ENCODE measurements around the gene ORM1.
A peak's percentile ranks its signal among the peaks of the same experiment; 100 is the strongest.

ORM1 gene

DNA sequence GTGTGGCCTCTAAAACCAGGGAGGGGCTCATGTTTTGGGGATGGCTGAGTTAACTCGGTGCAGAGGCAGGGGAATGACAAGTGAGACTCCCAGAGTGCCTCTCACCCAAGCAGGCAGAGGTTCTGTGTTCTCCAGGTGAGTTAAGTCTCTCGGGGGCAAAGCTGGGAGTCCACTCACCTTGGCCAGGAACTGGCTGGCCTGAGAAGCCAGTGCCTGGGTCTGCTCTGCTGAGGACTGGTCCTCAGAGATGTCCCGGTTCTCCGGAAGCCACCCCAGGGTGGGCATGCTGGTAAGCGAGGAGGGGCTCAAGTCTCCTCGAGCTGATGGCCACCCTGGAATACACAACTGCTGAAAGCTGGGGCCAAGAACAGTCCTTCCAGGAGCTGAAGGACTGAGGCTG is 44.5 kb downstream of the ORM1 start:
- Histone ChIP-seq H3K9me2 (ENCODE audit: low read depth, low read length) (no peaks in the 10 kb centered on the region), H3F3A (ENCODE audit: insufficient read depth, low read length) (peaks cover 4% of the 10 kb centered on the region; the same call in 1 of the 2 replicates), H2AFZ (ENCODE audit: low read length) (no peak overlapping the region), H3K9me3 (ENCODE audit: low read length) (no peaks in the 10 kb centered on the region), H3K27me3 (ENCODE audit: insufficient read depth, low read length) (no peaks in the 10 kb centered on the region), H4K20me1 (ENCODE audit: insufficient read depth, low read length) (no peaks in the 10 kb centered on the region), H3K79me2 (ENCODE audit: insufficient read depth, low read length) (no peaks in the 10 kb centered on the region), H3K4me3 (ENCODE audit: low read depth, low read length, poor library complexity, severe bottlenecking) (peak overlapping the region; percentile 32), H3K4me2 (ENCODE audit: low read length) (peak overlapping the region; percentile 53), H3K36me3 (ENCODE audit: insufficient read depth, low read length) (peaks cover 68% of the 10 kb centered on the region), H3K9ac (ENCODE audit: low read length) (peak overlapping the region; percentile 62), H3K27ac (ENCODE audit: low read depth, low read length, poor library complexity, severe bottlenecking) (peak overlapping the region; percentile 97), H3K4me1 (ENCODE audit: insufficient read depth, low read length, severe bottlenecking) (peaks cover 77% of the 10 kb centered on the region)
- no peak for TF ChIP-seq EZH2 (IDR thresholded peaks at IDR 0.05; ENCODE audit: borderline replicate concordance, low read length)
- TF ChIP-seq, protein P1, sequence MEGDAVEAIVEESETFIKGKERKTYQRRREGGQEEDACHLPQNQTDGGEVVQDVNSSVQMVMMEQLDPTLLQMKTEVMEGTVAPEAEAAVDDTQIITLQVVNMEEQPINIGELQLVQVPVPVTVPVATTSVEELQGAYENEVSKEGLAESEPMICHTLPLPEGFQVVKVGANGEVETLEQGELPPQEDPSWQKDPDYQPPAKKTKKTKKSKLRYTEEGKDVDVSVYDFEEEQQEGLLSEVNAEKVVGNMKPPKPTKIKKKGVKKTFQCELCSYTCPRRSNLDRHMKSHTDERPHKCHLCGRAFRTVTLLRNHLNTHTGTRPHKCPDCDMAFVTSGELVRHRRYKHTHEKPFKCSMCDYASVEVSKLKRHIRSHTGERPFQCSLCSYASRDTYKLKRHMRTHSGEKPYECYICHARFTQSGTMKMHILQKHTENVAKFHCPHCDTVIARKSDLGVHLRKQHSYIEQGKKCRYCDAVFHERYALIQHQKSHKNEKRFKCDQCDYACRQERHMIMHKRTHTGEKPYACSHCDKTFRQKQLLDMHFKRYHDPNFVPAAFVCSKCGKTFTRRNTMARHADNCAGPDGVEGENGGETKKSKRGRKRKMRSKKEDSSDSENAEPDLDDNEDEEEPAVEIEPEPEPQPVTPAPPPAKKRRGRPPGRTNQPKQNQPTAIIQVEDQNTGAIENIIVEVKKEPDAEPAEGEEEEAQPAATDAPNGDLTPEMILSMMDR (IDR thresholded peaks at IDR 0.05; ENCODE audit: low read length), result no peak

DNA sequence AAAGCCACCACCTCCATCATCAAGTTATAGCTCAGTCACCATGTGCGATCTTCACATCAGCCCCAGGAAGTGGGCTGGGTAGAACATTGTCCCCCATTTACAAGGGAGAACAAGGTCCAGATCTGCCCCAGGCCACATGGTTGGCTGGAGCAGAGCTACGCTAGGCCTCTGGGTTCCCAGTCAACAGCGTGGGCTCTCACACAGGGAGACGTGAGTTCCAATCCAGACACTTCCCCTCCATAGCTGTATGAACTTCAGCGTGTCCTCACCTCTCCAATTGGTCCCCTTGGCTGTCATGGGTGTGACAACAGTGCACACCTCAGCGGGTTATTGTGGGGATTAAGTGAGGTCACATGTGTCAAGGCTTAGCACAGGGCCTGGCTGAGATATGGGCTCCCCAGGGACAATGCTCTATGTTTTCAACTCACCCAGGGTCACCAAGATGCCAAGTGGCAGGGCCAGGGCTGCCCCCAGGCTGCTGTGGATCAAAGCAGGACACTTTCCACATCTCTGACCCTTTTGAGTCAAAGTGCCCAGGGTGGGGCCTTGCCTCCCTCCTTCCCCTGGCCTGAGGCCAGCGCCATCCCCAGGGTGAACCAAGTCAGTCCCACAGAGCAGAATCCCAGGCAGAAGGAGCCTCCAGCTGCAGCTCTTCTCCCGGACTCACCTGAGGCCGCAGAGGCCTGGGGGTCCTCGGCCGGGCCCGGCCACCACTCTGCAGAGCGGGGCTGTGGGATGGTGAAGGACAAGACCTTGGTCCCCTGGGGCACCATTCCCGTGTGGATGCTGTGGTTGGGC is 45.1 kb downstream of the ORM1 start:
- H3K4me1 ChIP-seq (ENCODE audit: insufficient read depth, low read length, severe bottlenecking), result peaks cover 83% of the 10 kb centered on the region
- no peaks in the 10 kb centered on the region for H4K20me1 ChIP-seq (ENCODE audit: insufficient read depth, low read length)
- H3K36me3 ChIP-seq (ENCODE audit: insufficient read depth, low read length), result peaks cover 62% of the 10 kb centered on the region
- H3K9me3 ChIP-seq (ENCODE audit: low read length), result no peaks in the 10 kb centered on the region
- TF ChIP-seq, protein P1 (IDR thresholded peaks at IDR 0.05; ENCODE audit: low read length), result no peak
- no peak for TF ChIP-seq EZH2 (IDR thresholded peaks at IDR 0.05; ENCODE audit: borderline replicate concordance, low read length)
- H3K9me2 ChIP-seq (ENCODE audit: low read depth, low read length), result no peaks in the 10 kb centered on the region
- H3F3A ChIP-seq (ENCODE audit: insufficient read depth, low read length), result peaks cover 4% of the 10 kb centered on the region; the same call in 1 of the 2 replicates
- peak overlapping the region; percentile 97 for H3K27ac ChIP-seq (ENCODE audit: low read depth, low read length, poor library complexity, severe bottlenecking)
- H3K4me3 ChIP-seq (ENCODE audit: low read depth, low read length, poor library complexity, severe bottlenecking), result peak overlapping the region; percentile 32
- H2AFZ ChIP-seq (ENCODE audit: low read length), result no peak overlapping the region
- H3K4me2 ChIP-seq (ENCODE audit: low read length), result peak overlapping the region; percentile 53
- no peaks in the 10 kb centered on the region for H3K79me2 ChIP-seq (ENCODE audit: insufficient read depth, low read length)
- H3K27me3 ChIP-seq (ENCODE audit: insufficient read depth, low read length), result no peaks in the 10 kb centered on the region
- H3K9ac ChIP-seq (ENCODE audit: low read length), result peak overlapping the region; percentile 62

DNA sequence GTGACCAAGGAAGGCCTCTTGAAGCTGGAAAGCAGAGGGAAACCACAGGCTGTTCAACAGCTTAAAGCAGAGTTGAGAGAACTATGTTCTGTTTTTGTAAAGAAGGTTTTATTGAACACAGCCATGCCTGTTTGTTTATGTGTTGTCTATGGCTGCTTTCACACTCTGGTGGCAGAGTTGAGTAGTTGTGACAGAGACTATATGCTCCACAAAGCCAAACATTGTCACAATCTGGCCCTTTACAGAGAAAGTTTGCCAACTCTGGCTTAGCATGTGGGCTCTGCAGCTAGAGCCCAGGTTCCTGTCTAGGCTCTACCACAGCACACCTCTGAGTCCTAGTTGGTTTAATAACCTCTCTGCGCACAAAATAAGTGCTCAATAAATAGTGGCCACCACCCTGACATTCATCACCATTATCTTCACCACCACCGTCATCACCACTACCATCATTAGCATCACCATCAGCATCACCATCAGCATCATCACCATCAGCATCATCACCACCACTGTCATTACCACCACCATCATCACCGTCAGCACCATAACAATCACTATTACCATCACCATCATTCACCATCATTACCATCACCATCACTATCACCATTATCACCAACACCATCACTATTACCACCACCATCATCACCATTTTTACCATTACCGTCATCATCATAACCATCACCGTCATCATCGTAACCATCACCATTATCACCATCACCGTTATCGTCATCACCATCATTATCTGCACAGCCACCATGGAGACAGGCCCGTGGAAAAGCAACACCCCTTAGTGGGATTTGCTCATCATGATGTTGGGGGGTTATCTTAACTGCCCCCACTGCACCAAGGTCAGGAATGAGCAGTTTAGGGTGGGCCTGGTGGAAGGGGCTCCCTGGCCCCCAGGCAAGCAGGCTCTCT is 46.6 kb downstream of the ORM1 start:
- Histone ChIP-seq H2AFZ (ENCODE audit: low read length) (no peak overlapping the region), H3K36me3 (ENCODE audit: insufficient read depth, low read length) (peaks cover 60% of the 10 kb centered on the region), H3K4me2 (ENCODE audit: low read length) (peak overlapping the region; percentile 27; the same call in 1 of the 2 replicates), H3K4me1 (ENCODE audit: insufficient read depth, low read length, severe bottlenecking) (peaks cover 97% of the 10 kb centered on the region), H3K27ac (ENCODE audit: low read depth, low read length, poor library complexity, severe bottlenecking) (peak overlapping the region; percentile 99), H3K79me2 (ENCODE audit: insufficient read depth, low read length) (no peaks in the 10 kb centered on the region), H3K9me3 (ENCODE audit: low read length) (no peaks in the 10 kb centered on the region), H3K9me2 (ENCODE audit: low read depth, low read length) (no peaks in the 10 kb centered on the region), H3F3A (ENCODE audit: insufficient read depth, low read length) (peaks cover 4% of the 10 kb centered on the region), H4K20me1 (ENCODE audit: insufficient read depth, low read length) (no peaks in the 10 kb centered on the region), H3K27me3 (ENCODE audit: insufficient read depth, low read length) (no peaks in the 10 kb centered on the region), H3K4me3 (ENCODE audit: low read depth, low read length, poor library complexity, severe bottlenecking) (no peak overlapping the region), H3K9ac (ENCODE audit: low read length) (peak overlapping the region; percentile 49; the same call in 1 of the 2 replicates)
- TF ChIP-seq EZH2 (IDR thresholded peaks at IDR 0.05; ENCODE audit: borderline replicate concordance, low read length), result no peak
- TF ChIP-seq, protein P1 (IDR thresholded peaks at IDR 0.05; ENCODE audit: low read length), result no peak

All from OCI-LY1 (cell line).